H1 (cell line): Measurements from ENCODE around the gene ECI2. TPM values are rescaled to one million over a fixed set of nuclear protein-coding genes. Genes with fewer than 3 reads are reported as not detected.
A peak's percentile ranks its signal among the peaks of the same experiment; 100 is the strongest.

ENCODE experiments used
- CTCF ChIA-PET: fragments of 300-600 bp; sonication (Branson Sonifier 250); formaldehyde crosslinking; loops from one replicate; lab custom pipeline; 2021; ENCODE audit not compliant: partially characterized antibody; lab: Charles Lee
- POLR2A ChIA-PET: fragments of 300-600 bp; sonication (Branson Sonifier 250); formaldehyde crosslinking; loops from one replicate; lab custom pipeline; 2021; ENCODE audit warnings: inconsistent platforms; ENCODE audit not compliant: partially characterized antibody; lab: Charles Lee
- DNase-seq, 2 experiments: peaks; one replicate each; pipeline versions ENCODE4 v3.0.0 to v3.0.0-alpha.2; 2010 to 2022; ENCODE audit warnings: low spot score in 2 of 2, low read depth in 1 of 2, mixed read lengths in 1 of 2
- FAIRE-seq: peaks from 2 replicates; lab custom pipeline; 2011; peaks lifted over from hg19 to GRCh38; lab: Jason Lieb, UNC
- H2AFZ ChIP-seq: 2 replicates; pipeline ENCODE4 v1.8.1; 2012; ENCODE audit warnings: low read length, inconsistent platforms
- H2AK5ac ChIP-seq: 2 replicates; pipeline ENCODE4 v1.6.1; 2013; ENCODE audit warnings: low read depth, low read length
- H2BK120ac ChIP-seq: replicated peaks from 2 replicates; pipeline ENCODE3; 2013; ENCODE audit warnings: low read depth, low read length, inconsistent platforms
- H2BK12ac ChIP-seq: 2 replicates; pipeline ENCODE4 v1.6.1; 2013; ENCODE audit warnings: low read depth, low read length
- H2BK15ac ChIP-seq: 2 replicates; pipeline ENCODE4 v1.6.1; 2013; ENCODE audit warnings: low read length
- H2BK20ac ChIP-seq: 2 replicates; pipeline ENCODE4 v1.6.1; 2013; ENCODE audit warnings: low read length
- H2BK5ac ChIP-seq: 2 replicates; pipeline ENCODE4 v1.6.1; 2013; ENCODE audit warnings: low read depth, low read length
- H3K14ac ChIP-seq: 2 replicates; pipeline ENCODE4 v1.6.1; 2013; ENCODE audit warnings: inconsistent platforms; ENCODE audit not compliant: insufficient read length
- H3K18ac ChIP-seq: 2 replicates; pipeline ENCODE4 v1.6.1; 2013; ENCODE audit warnings: low read length; ENCODE audit errors: extremely low read depth
- H3K23ac ChIP-seq: 2 replicates; pipeline ENCODE4 v1.6.1; 2013; ENCODE audit warnings: inconsistent platforms; ENCODE audit not compliant: insufficient read length
- H3K23me2 ChIP-seq: 2 replicates; pipeline ENCODE4 v1.6.1; 2013; ENCODE audit warnings: low read depth, low read length
- H3K27ac ChIP-seq: 2 replicates; pipeline ENCODE4 v1.6.1; 2011; ENCODE audit warnings: low read depth, low read length, inconsistent platforms
- H3K27me3 ChIP-seq, 4 experiments: replicated peaks in 1 of 4; 1 replicate in 1 of 4; 2 replicates in 3 of 4; pipeline versions ENCODE4 v1.6.1 to v1.8.1; 2011 to 2013; ENCODE audit warnings: low read length in 3 of 4, mild to moderate bottlenecking in 3 of 4, inconsistent platforms in 2 of 4, mixed read lengths in 2 of 4, moderate library complexity in 1 of 4; ENCODE audit not compliant: control insufficient read depth in 3 of 4, insufficient read depth in 3 of 4; ENCODE audit errors: extremely low read depth in 1 of 4
- H3K36me3 ChIP-seq, 4 experiments: 2 replicates each; pipeline versions ENCODE4 v1.6.1 to v1.8.1; 2011 to 2013; ENCODE audit warnings: mild to moderate bottlenecking in 4 of 4, low read length in 3 of 4, moderate library complexity in 2 of 4, control low read depth in 1 of 4, inconsistent platforms in 1 of 4; ENCODE audit not compliant: insufficient read depth in 4 of 4, control insufficient read depth in 2 of 4
- H3K4ac ChIP-seq: replicated peaks from 2 replicates; pipeline ENCODE3; 2013; ENCODE audit warnings: low read length, low read depth, mixed read lengths, inconsistent platforms; ENCODE audit not compliant: insufficient read length
- H3K4me1 ChIP-seq, 4 experiments: replicated peaks in 1 of 4; 1 replicate in 1 of 4; 2 replicates in 3 of 4; pipeline versions ENCODE4 v1.6.1 to v1.8.1; 2011 to 2013; ENCODE audit warnings: low read length in 3 of 4, inconsistent platforms in 2 of 4, mixed read lengths in 1 of 4; ENCODE audit not compliant: insufficient read depth in 4 of 4, control insufficient read depth in 3 of 4
- H3K4me2 ChIP-seq, 2 experiments: 2 replicates each; pipeline versions ENCODE4 v1.6.1 to v1.8.1; 2011 to 2013; ENCODE audit warnings: low read depth in 2 of 2, low read length in 2 of 2, control low read depth in 1 of 2, inconsistent platforms in 1 of 2, mild to moderate bottlenecking in 1 of 2; ENCODE audit not compliant: insufficient read depth in 1 of 2
- H3K4me3 ChIP-seq, 4 experiments: fragments of 200-600, 300-600 bp in 1 of 4; sonication (generic), shearing (Covaris generic), sonication (Bioruptor Twin) in 1 of 4; 2 replicates each; pipeline versions ENCODE4 v1.5.1 to v1.8.1; 2011 to 2016; ENCODE audit warnings: low read length in 4 of 4, low read depth in 3 of 4, control low read depth in 2 of 4, inconsistent platforms in 2 of 4, mild to moderate bottlenecking in 2 of 4, mixed read lengths in 1 of 4, moderate library complexity in 1 of 4; ENCODE audit not compliant: insufficient read depth in 2 of 4; ENCODE audit errors: extremely low read depth in 1 of 4
- H3K56ac ChIP-seq: replicated peaks from 2 replicates; pipeline ENCODE3; 2013; ENCODE audit warnings: low read depth, mild to moderate bottlenecking, mixed read lengths, low read length, inconsistent platforms; ENCODE audit not compliant: insufficient read length
- H3K79me1 ChIP-seq: 2 replicates; pipeline ENCODE4 v1.6.1; 2013; ENCODE audit warnings: low read depth, low read length, control low read depth
- H3K79me2 ChIP-seq, 2 experiments: 2 replicates each; pipeline versions ENCODE4 v1.6.1 to v1.8.1; 2012 to 2013; ENCODE audit warnings: low read length in 2 of 2, mild to moderate bottlenecking in 2 of 2, inconsistent platforms in 1 of 2; ENCODE audit not compliant: insufficient read depth in 2 of 2, control insufficient read depth in 1 of 2
- H3K9ac ChIP-seq, 4 experiments: replicated peaks in 1 of 4; 1 replicate in 1 of 4; 2 replicates in 3 of 4; pipeline versions ENCODE4 v1.6.1 to v1.8.1; 2011 to 2013; ENCODE audit warnings: low read depth in 3 of 4, low read length in 3 of 4, control low read depth in 2 of 4, mild to moderate bottlenecking in 2 of 4, moderate library complexity in 2 of 4, inconsistent platforms in 1 of 4; ENCODE audit errors: extremely low read depth in 1 of 4
- H3K9me3 ChIP-seq, 2 experiments: 2 replicates each; pipeline versions ENCODE4 v1.6.1 to v1.8.1; 2012 to 2013; ENCODE audit warnings: mild to moderate bottlenecking in 2 of 2, moderate library complexity in 2 of 2, control low read depth in 1 of 2, inconsistent platforms in 1 of 2, low read depth in 1 of 2, low read length in 1 of 2, mixed read lengths in 1 of 2; ENCODE audit not compliant: insufficient read depth in 2 of 2
- H4K20me1 ChIP-seq, 2 experiments: replicated peaks in 1 of 2; 2 replicates each; pipeline versions ENCODE3 to v1.8.1; 2011 to 2013; ENCODE audit warnings: inconsistent platforms in 2 of 2, low read length in 2 of 2, mild to moderate bottlenecking in 1 of 2; ENCODE audit not compliant: insufficient read depth in 2 of 2, control insufficient read depth in 1 of 2
- H4K5ac ChIP-seq: 2 replicates; pipeline ENCODE4 v1.6.1; 2013; ENCODE audit warnings: low read length, low read depth, mixed read lengths, inconsistent platforms; ENCODE audit not compliant: insufficient read length
- H4K8ac ChIP-seq: 2 replicates; pipeline ENCODE4 v1.8.0; 2013; ENCODE audit warnings: mild to moderate bottlenecking, moderate library complexity, low read length, inconsistent platforms; ENCODE audit not compliant: insufficient read depth; ENCODE audit errors: extremely low read depth
- H4K91ac ChIP-seq: replicated peaks from 2 replicates; pipeline ENCODE3; 2013; ENCODE audit warnings: low read length, mixed read lengths, inconsistent platforms; ENCODE audit not compliant: insufficient read length
- CTCF ChIP-seq, 3 experiments: IDR thresholded peaks; 1 replicate in 2 of 3; 2 replicates in 1 of 3; pipeline versions ENCODE4 v1.5.1 to v1.6.1; 2011; ENCODE audit warnings: low read length in 3 of 3, mild to moderate bottlenecking in 3 of 3, inconsistent platforms in 2 of 3, low read depth in 1 of 3, moderate library complexity in 1 of 3; ENCODE audit not compliant: insufficient read depth in 1 of 3; ENCODE audit errors: control extremely low read depth in 1 of 3
- FOSL1 ChIP-seq: IDR thresholded peaks from 2 replicates; pipeline ENCODE4 v1.6.1; 2011; ENCODE audit warnings: mild to moderate bottlenecking, low read depth, low read length, moderate library complexity; ENCODE audit not compliant: insufficient read depth
- RFX5 ChIP-seq: IDR thresholded peaks from 2 replicates; pipeline ENCODE4 v1.6.1; 2011; ENCODE audit warnings: low read depth, low read length, improper control_type of control experiment, borderline replicate concordance
- RNF2 ChIP-seq: fragments of 200-900, 300-1000 bp; sonication (generic); IDR thresholded peaks from 2 replicates; pipeline ENCODE4 v1.7.1; 2016; ENCODE audit warnings: borderline replicate concordance, low read depth, mild to moderate bottlenecking, antibody characterized with exemption, low read length; ENCODE audit not compliant: poor library complexity, severe bottlenecking; ENCODE audit errors: missing control alignments
- SRF ChIP-seq: IDR thresholded peaks from 2 replicates; pipeline ENCODE4 v1.6.1; 2011; ENCODE audit warnings: mild to moderate bottlenecking, low read depth, low read length, moderate library complexity
- TBP ChIP-seq: IDR thresholded peaks from 2 replicates; pipeline ENCODE4 v1.6.1; 2011; ENCODE audit warnings: low read depth, low read length, improper control_type of control experiment
- ZNF274 ChIP-seq: IDR thresholded peaks from 2 replicates; pipeline ENCODE4 v1.7.0; 2012; ENCODE audit warnings: low read length, borderline replicate concordance; ENCODE audit errors: extremely low read depth
- WGBS, 2 experiments: shearing (Covaris generic) in 1 of 2; methylation state at CpG; one replicate each; pipeline versions ENCODE4 v1.1.6 to v1.1.7; 2013 to 2015; ENCODE audit warnings: low lambda C conversion rate in 2 of 2, mixed read lengths in 2 of 2, inconsistent platforms in 1 of 2, low coverage in 1 of 2, missing lambda C conversion rate in 1 of 2; ENCODE audit not compliant: insufficient replicate concordance in 2 of 2, insufficient coverage in 1 of 2, insufficient read length in 1 of 2; ENCODE audit errors: extremely low coverage in 1 of 2, missing lambda C conversion rate in 1 of 2; 5-methylcytosine and 5-hydroxymethylcytosine counted together
- polyA plus RNA-seq, 7 experiments: library from polyadenylated mRNA; depleted of rRNA in 3 of 7; stranded (reverse) in 5 of 7; unstranded in 2 of 7; fragments of >200 nt in 5 of 7; fragments of 200-250 nt in 2 of 7; gene quantifications; 1 replicate in 5 of 7; 2 replicates in 1 of 7; 4 replicates in 1 of 7; pipeline versions ENCODE4 v1.2.1 to v1.2.3, GENCODE V29; 2011 to 2013; ENCODE audit warnings: missing spikeins in 2 of 7, mixed read lengths in 2 of 7
- total RNA-seq: library from RNA; stranded (reverse); fragmentation: NEBNext Ultra II Directional; extraction: Animal tissue kit (Norgen Biotek cat#: 25700); gene quantifications from 2 replicates; pipeline ENCODE4 v1.2.1, GENCODE V29; 2021

Gene ECI2
- total and polyA plus RNA-seq, 2 of the 8 experiments (the other 6 are each of a cell fraction or from before 2014, with no cell fraction given), result 40.4 to 70.8 TPM

- peaks cover 0 to 6% (median 5%) of the 10 kb centered on the region in 4 experiments; a peak in 3 of 7 replicates for H3K4me1 ChIP-seq
- H4K91ac ChIP-seq, result no peak overlapping the region
- H3K14ac ChIP-seq, result no peak overlapping the region
- H3K4ac ChIP-seq, result peak overlapping the region; percentile 6
- no peak overlapping the region for H3K23ac ChIP-seq
- CTCF ChIA-PET, result interaction anchor here (0.7 to 1.6 kb wide), 4 partner anchors 11 to 415 kb away, joined by 3 to 4 read pairs (median 3); no protein-coding TSS in a partner anchor
- no peak overlapping the region for H2BK12ac ChIP-seq
- no peak overlapping the region; the same call in 1 of the 2 replicates for H2BK5ac ChIP-seq
- no peak overlapping the region for H3K4me2 ChIP-seq
- H3K9me3 ChIP-seq, result peaks cover 2 to 12% of the 10 kb centered on the region in 2 experiments; a peak in 3 of 4 replicates
- H2BK15ac ChIP-seq, result no peak overlapping the region
- no peak overlapping the region for H3K27ac ChIP-seq
- WGBS, 2 experiments, result 92% methylated on average over 3 of the region's 3 CpGs; no CpG with 5 or more reads in 1 of the 2 experiments
- H4K5ac ChIP-seq, result no peak overlapping the region
- H4K8ac ChIP-seq, result no peak overlapping the region
- no peaks in the 10 kb centered on the region for H3K79me1 ChIP-seq
- H3K23me2 ChIP-seq, result no peaks in the 10 kb centered on the region
- H2AK5ac ChIP-seq, result peak overlapping the region; percentile 42; the same call in 1 of the 2 replicates
- no peak overlapping the region for H3K9ac ChIP-seq
- peak in 1 of 2 experiments; percentile 10 for DNase-seq
- FAIRE-seq, result no peak
- no peak overlapping the region for H2AFZ ChIP-seq
- H3K79me2 ChIP-seq, result no peaks in the 10 kb centered on the region
- no peak overlapping the region for H2BK20ac ChIP-seq
- peaks cover 0 to 5% (median 0%) of the 10 kb centered on the region in 4 experiments; a peak in 2 of 7 replicates for H3K27me3 ChIP-seq
- H2BK120ac ChIP-seq, result no peak overlapping the region
- no peak overlapping the region for H3K56ac ChIP-seq
- no peak overlapping the region for H3K18ac ChIP-seq
- no peak for TF ChIP-seq RNF2
- no peak for TF ChIP-seq ZNF274
- TF ChIP-seq SRF, result no peak
- no peak for TF ChIP-seq TBP
- TF ChIP-seq RFX5, result no peak
- TF ChIP-seq FOSL1, result no peak
- TF ChIP-seq CTCF (IDR thresholded peaks at IDR 0.05; ENCODE audit: control extremely low read depth in 1 of 3, insufficient read depth in 1 of 3, low read depth in 1 of 3, low read length in 3 of 3), result no peak
- TF ChIP-seq, all 59 proteins: peak for 0
- no peaks in the 10 kb centered on the region for H4K20me1 ChIP-seq
- H3K36me3 ChIP-seq, result no peaks in the 10 kb centered on the region
- POLR2A ChIA-PET, result no interaction called here
- no peak overlapping the region for H3K4me3 ChIP-seq
Observed at GRCh38 chr6:4170297-4170696, 34.9 kb upstream of the ECI2 start.
